ENCODE measurements around the gene PPP6R2. TPM values are rescaled to one million over a fixed set of nuclear protein-coding genes. Genes with fewer than 3 reads are reported as not detected.
"Not testable (repeated sequence)": the region's sequence is repeated elsewhere in the genome, so short reads cannot be mapped to it uniquely, and the experiment has no call there.

PPP6R2 gene
- total RNA-seq, 2 experiments from 2014 or later: 62.3 to 64.5 TPM

DNA sequence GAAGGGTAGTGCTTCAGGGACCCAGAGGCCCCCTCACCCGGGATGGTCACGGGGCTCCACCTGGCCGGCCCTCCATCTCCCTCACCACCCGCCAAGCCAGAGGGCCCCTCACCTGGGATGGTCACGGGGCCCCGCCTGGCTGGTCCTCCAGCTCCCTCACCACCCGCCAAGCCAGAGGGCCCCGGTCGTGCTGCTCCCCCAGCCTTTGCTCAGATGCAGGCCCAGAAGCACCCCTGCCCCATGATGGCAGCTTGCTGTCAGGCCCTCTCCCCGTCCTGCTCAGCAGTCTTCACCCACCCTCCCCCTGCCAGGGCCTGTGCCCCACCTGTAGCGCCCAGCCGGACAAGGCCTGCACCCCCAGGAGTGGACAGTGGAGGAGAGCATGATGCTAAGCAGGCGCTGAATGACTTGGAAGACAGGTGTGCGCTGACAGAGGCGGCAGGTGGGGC lies 23.6 kb upstream of the PPP6R2 start:
- intact Hi-C loops (cut with micrococcal nuclease; ENCODE audit: unreplicated experiment): loop anchor here (2.0 to 5.0 kb wide), 2 partner anchors 43 to 127 kb away; no protein-coding TSS in a partner anchor
- Histone ChIP-seq H3K9me3 (ENCODE audit: low read length) (no peaks in the 10 kb centered on the region), H3K4me3 (ENCODE audit: low read depth, low read length, poor library complexity, severe bottlenecking) (no peak overlapping the region), H2AFZ (ENCODE audit: low read length) (no peak overlapping the region), H3K27ac (ENCODE audit: low read depth, low read length, poor library complexity, severe bottlenecking) (peak overlapping the region; percentile 90), H3K4me1 (ENCODE audit: insufficient read depth, low read length, poor library complexity, severe bottlenecking) (peaks cover 63% of the 10 kb centered on the region), H3K36me3 (ENCODE audit: insufficient read depth, low read length) (no peaks in the 10 kb centered on the region), H4K20me1 (ENCODE audit: insufficient read depth, low read length) (no peaks in the 10 kb centered on the region), H3K4me2 (ENCODE audit: low read length) (peak overlapping the region; percentile 86), H3K9me2 (ENCODE audit: insufficient read depth, low read length) (no peaks in the 10 kb centered on the region), H3K79me2 (ENCODE audit: insufficient read depth, low read depth, low read length) (no peaks in the 10 kb centered on the region)
- ChIA-PET POLR2A (interaction anchor here (0.9 to 1.8 kb wide), 2 partner anchors 14 to 43 kb away, joined by 3 to 4 read pairs; no protein-coding TSS in a partner anchor), CTCF (ENCODE audit: unreplicated experiment) (no interaction called here)
- no peak for DNase-seq (ENCODE audit: low spot score)
- BruUV-seq (replicated peaks): no TSS peak
- TF ChIP-seq EZH2phosphoT487 (IDR thresholded peaks at IDR 0.05; ENCODE audit: borderline replicate concordance, low read depth, low read length): no peak
- TF ChIP-seq, protein P1, sequence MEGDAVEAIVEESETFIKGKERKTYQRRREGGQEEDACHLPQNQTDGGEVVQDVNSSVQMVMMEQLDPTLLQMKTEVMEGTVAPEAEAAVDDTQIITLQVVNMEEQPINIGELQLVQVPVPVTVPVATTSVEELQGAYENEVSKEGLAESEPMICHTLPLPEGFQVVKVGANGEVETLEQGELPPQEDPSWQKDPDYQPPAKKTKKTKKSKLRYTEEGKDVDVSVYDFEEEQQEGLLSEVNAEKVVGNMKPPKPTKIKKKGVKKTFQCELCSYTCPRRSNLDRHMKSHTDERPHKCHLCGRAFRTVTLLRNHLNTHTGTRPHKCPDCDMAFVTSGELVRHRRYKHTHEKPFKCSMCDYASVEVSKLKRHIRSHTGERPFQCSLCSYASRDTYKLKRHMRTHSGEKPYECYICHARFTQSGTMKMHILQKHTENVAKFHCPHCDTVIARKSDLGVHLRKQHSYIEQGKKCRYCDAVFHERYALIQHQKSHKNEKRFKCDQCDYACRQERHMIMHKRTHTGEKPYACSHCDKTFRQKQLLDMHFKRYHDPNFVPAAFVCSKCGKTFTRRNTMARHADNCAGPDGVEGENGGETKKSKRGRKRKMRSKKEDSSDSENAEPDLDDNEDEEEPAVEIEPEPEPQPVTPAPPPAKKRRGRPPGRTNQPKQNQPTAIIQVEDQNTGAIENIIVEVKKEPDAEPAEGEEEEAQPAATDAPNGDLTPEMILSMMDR (conservative IDR thresholded peaks at IDR 0.05; ENCODE audit: low read length): no peak

- ChIA-PET CTCF (ENCODE audit: unreplicated experiment) (interaction anchor here (1.3 to 1.5 kb wide), 3 partner anchors 14 to 44 kb away, joined by 4 to 11 read pairs (median 5); no protein-coding TSS in a partner anchor), POLR2A (interaction anchor here (0.6 to 1.8 kb wide), 4 partner anchors 13 to 180 kb away, joined by 3 to 11 read pairs (median 4); no protein-coding TSS in a partner anchor)
- Histone ChIP-seq H3K4me1 (ENCODE audit: insufficient read depth, low read length, poor library complexity, severe bottlenecking) (peaks cover 57% of the 10 kb centered on the region), H3K9me3 (ENCODE audit: low read length) (no peaks in the 10 kb centered on the region), H3K79me2 (ENCODE audit: insufficient read depth, low read depth, low read length) (no peaks in the 10 kb centered on the region), H3K36me3 (ENCODE audit: insufficient read depth, low read length) (no peaks in the 10 kb centered on the region), H3K4me2 (ENCODE audit: low read length) (no peak overlapping the region; the same call in 1 of the 2 replicates), H3K4me3 (ENCODE audit: low read depth, low read length, poor library complexity, severe bottlenecking) (no peak overlapping the region), H2AFZ (ENCODE audit: low read length) (no peak overlapping the region), H3K9me2 (ENCODE audit: insufficient read depth, low read length) (no peaks in the 10 kb centered on the region), H3K27ac (ENCODE audit: low read depth, low read length, poor library complexity, severe bottlenecking) (no peak overlapping the region), H4K20me1 (ENCODE audit: insufficient read depth, low read length) (no peaks in the 10 kb centered on the region)
- BruUV-seq (replicated peaks): no TSS peak
- TF ChIP-seq, protein P1 (conservative IDR thresholded peaks at IDR 0.05; ENCODE audit: low read length): no peak
- no peak for TF ChIP-seq EZH2phosphoT487 (IDR thresholded peaks at IDR 0.05; ENCODE audit: borderline replicate concordance, low read depth, low read length)
- intact Hi-C loops (cut with micrococcal nuclease; ENCODE audit: unreplicated experiment): no loop called here
- no peak for DNase-seq (ENCODE audit: low spot score)
Measured at GRCh38 chr22:50320116-50320515, 23.0 kb upstream of the PPP6R2 start.

DNA sequence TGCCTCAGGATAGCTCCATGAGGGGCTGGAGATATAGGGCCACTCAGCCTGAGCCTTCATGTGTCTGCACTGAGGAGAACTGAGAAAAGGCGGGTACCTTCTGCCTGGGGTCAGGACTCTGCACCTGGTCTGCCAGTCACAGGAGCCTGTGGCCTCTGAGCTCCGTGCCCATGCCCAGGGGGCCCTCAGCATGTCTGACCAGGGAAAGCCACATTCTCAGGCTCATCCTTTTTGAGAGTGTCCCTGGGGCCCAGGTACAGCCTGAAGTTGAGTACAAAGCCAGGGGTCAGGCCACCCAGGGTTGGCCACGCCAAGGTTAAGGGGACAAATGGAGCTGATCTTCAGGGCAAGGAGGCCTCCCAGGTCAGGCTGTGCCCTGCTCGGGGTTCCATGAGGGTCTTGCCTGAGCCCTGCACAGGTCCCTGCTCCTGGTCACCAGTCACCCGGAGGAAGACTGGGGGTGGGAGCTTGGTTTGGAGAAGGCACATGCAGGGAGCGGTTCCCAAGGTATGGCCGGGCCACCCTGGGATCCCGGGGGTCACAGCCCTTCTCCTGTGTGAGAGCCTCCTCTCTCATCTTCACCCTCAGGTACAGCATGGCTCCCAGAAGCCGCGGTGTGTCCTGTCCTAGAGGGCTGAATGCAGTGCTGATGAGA lies 22.3 kb upstream of the PPP6R2 start:
- Histone ChIP-seq H2AFZ (ENCODE audit: low read length) (no peak overlapping the region), H3K9me2 (ENCODE audit: insufficient read depth, low read length) (no peaks in the 10 kb centered on the region), H3K4me3 (ENCODE audit: low read depth, low read length, poor library complexity, severe bottlenecking) (no peak overlapping the region), H3K36me3 (ENCODE audit: insufficient read depth, low read length) (no peaks in the 10 kb centered on the region), H3K4me2 (ENCODE audit: low read length) (no peak overlapping the region; the same call in 1 of the 2 replicates), H3K4me1 (ENCODE audit: insufficient read depth, low read length, poor library complexity, severe bottlenecking) (peaks cover 56% of the 10 kb centered on the region), H4K20me1 (ENCODE audit: insufficient read depth, low read length) (no peaks in the 10 kb centered on the region), H3K27ac (ENCODE audit: low read depth, low read length, poor library complexity, severe bottlenecking) (no peak overlapping the region), H3K9me3 (ENCODE audit: low read length) (no peaks in the 10 kb centered on the region), H3K79me2 (ENCODE audit: insufficient read depth, low read depth, low read length) (no peaks in the 10 kb centered on the region)
- TF ChIP-seq, protein P1 (conservative IDR thresholded peaks at IDR 0.05; ENCODE audit: low read length): no peak
- TF ChIP-seq EZH2phosphoT487 (IDR thresholded peaks at IDR 0.05; ENCODE audit: borderline replicate concordance, low read depth, low read length): no peak
- intact Hi-C loops (cut with micrococcal nuclease; ENCODE audit: unreplicated experiment): no loop called here
- POLR2A ChIA-PET: interaction anchor here (0.6 to 1.8 kb wide), 4 partner anchors 12 to 181 kb away, joined by 3 to 11 read pairs (median 4); no protein-coding TSS in a partner anchor
- CTCF ChIA-PET (ENCODE audit: unreplicated experiment): interaction anchor here (0.6 to 1.5 kb wide), 4 partner anchors 13 to 58 kb away, joined by 3 to 11 read pairs (median 4); no protein-coding TSS in a partner anchor
- no peak for DNase-seq (ENCODE audit: low spot score)
- no TSS peak for BruUV-seq (replicated peaks)

GRCh38 chr22:50322382-50323104 lies 20.6 kb upstream of the PPP6R2 start:
- H3K4me1 ChIP-seq (ENCODE audit: insufficient read depth, low read length, poor library complexity, severe bottlenecking): peaks cover 55% of the 10 kb centered on the region
- H3K9me3 ChIP-seq (ENCODE audit: low read length); CTCF ChIA-PET (ENCODE audit: unreplicated experiment); H3K36me3 ChIP-seq (ENCODE audit: insufficient read depth, low read length); H3K27ac ChIP-seq (ENCODE audit: low read depth, low read length, poor library complexity, severe bottlenecking); H3K79me2 ChIP-seq (ENCODE audit: insufficient read depth, low read depth, low read length); H3K9me2 ChIP-seq (ENCODE audit: insufficient read depth, low read length); BruUV-seq (replicated peaks); H4K20me1 ChIP-seq (ENCODE audit: insufficient read depth, low read length); DNase-seq (ENCODE audit: low spot score); H3K4me3 ChIP-seq (ENCODE audit: low read depth, low read length, poor library complexity, severe bottlenecking); H3K4me2 ChIP-seq (ENCODE audit: low read length); H2AFZ ChIP-seq (ENCODE audit: low read length); intact Hi-C loops (cut with micrococcal nuclease; ENCODE audit: unreplicated experiment): not testable (repeated sequence)
- POLR2A ChIA-PET: interaction anchor here (1.2 kb wide), 1 partner anchor 12 kb away, joined by 5 read pairs; no protein-coding TSS in a partner anchor
